Measurements from ENCODE around the gene FDXR. TPM values are rescaled to one million over a fixed set of nuclear protein-coding genes. Genes with fewer than 3 reads are reported as not detected.

Gene FDXR
- total RNA-seq, 1 experiment from 2014 or later: 18.2 TPM

GRCh38 chr17:74863420-74864296 is 9.1 kb downstream of the FDXR start:
- TF ChIP-seq, protein P1, sequence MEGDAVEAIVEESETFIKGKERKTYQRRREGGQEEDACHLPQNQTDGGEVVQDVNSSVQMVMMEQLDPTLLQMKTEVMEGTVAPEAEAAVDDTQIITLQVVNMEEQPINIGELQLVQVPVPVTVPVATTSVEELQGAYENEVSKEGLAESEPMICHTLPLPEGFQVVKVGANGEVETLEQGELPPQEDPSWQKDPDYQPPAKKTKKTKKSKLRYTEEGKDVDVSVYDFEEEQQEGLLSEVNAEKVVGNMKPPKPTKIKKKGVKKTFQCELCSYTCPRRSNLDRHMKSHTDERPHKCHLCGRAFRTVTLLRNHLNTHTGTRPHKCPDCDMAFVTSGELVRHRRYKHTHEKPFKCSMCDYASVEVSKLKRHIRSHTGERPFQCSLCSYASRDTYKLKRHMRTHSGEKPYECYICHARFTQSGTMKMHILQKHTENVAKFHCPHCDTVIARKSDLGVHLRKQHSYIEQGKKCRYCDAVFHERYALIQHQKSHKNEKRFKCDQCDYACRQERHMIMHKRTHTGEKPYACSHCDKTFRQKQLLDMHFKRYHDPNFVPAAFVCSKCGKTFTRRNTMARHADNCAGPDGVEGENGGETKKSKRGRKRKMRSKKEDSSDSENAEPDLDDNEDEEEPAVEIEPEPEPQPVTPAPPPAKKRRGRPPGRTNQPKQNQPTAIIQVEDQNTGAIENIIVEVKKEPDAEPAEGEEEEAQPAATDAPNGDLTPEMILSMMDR (conservative IDR thresholded peaks at IDR 0.05): no peak
- no peak for TF ChIP-seq EZH2 (IDR thresholded peaks at IDR 0.05; ENCODE audit: low read depth)
- H2AFZ ChIP-seq: no peak overlapping the region
- H3K79me2 ChIP-seq (ENCODE audit: low read depth): no peaks in the 10 kb centered on the region
- no peaks in the 10 kb centered on the region for H3K36me3 ChIP-seq (ENCODE audit: low read depth)
- intact Hi-C loops (cut with micrococcal nuclease; ENCODE audit: unreplicated experiment): loop anchor here (2.0 kb wide), 1 partner anchor 119 kb away; no protein-coding TSS in a partner anchor
- no peaks in the 10 kb centered on the region for H4K20me1 ChIP-seq (ENCODE audit: insufficient read depth)
- no peak overlapping the region for H3K4me2 ChIP-seq
- H3F3A ChIP-seq (ENCODE audit: insufficient read depth, low read depth): peaks cover 2% of the 10 kb centered on the region; the same call in 1 of the 2 replicates
- H3K4me3 ChIP-seq: no peak overlapping the region
- POLR2A ChIA-PET (ENCODE audit: unreplicated experiment): no interaction called here
- H3K4me1 ChIP-seq (replicated peaks; ENCODE audit: insufficient read depth): no peaks in the 10 kb centered on the region
- H3K9me2 ChIP-seq (ENCODE audit: insufficient read depth): no peaks in the 10 kb centered on the region
- H3K27ac ChIP-seq: no peak overlapping the region
- no TSS peak for BruUV-seq (replicated peaks)
- CTCF ChIA-PET: interaction anchor here (0.5 to 0.6 kb wide), 2 partner anchors 88 to 97 kb away, joined by 3 to 6 read pairs; no protein-coding TSS in a partner anchor
- no peak for DNase-seq
- peaks cover 14% of the 10 kb centered on the region; the same call in 1 of the 2 replicates for H3K27me3 ChIP-seq (ENCODE audit: insufficient read depth, low read depth)
- H3K9me3 ChIP-seq (ENCODE audit: insufficient read depth, low read depth): no peaks in the 10 kb centered on the region

GRCh38 chr17:74862919-74863318 is 9.9 kb downstream of the FDXR start:
- CTCF ChIA-PET: interaction anchor here (0.5 to 1.9 kb wide), 6 partner anchors 9 to 205 kb away, joined by 3 to 14 read pairs (median 4); no protein-coding TSS in a partner anchor
- peaks cover 17% of the 10 kb centered on the region; the same call in 1 of the 2 replicates for H3K27me3 ChIP-seq (ENCODE audit: insufficient read depth, low read depth)

More at GRCh38 chr17:74862919-74863318, 9.9 kb downstream of the FDXR start:
- no peaks in the 10 kb centered on the region for H4K20me1 ChIP-seq (ENCODE audit: insufficient read depth)
- no peak overlapping the region for H2AFZ ChIP-seq
- intact Hi-C loops (cut with micrococcal nuclease; ENCODE audit: unreplicated experiment): no loop called here
- H3K36me3 ChIP-seq (ENCODE audit: low read depth): no peaks in the 10 kb centered on the region
- H3K4me3 ChIP-seq: no peak overlapping the region
- H3K9me3 ChIP-seq (ENCODE audit: insufficient read depth, low read depth): no peaks in the 10 kb centered on the region
- H3K9me2 ChIP-seq (ENCODE audit: insufficient read depth): no peaks in the 10 kb centered on the region
- no peak overlapping the region for H3K27ac ChIP-seq
- DNase-seq: no peak
- no peak overlapping the region for H3K4me2 ChIP-seq
- H3F3A ChIP-seq (ENCODE audit: insufficient read depth, low read depth): peaks cover 2% of the 10 kb centered on the region; the same call in 1 of the 2 replicates
- no TSS peak for BruUV-seq (replicated peaks)
- H3K79me2 ChIP-seq (ENCODE audit: low read depth): no peaks in the 10 kb centered on the region
- POLR2A ChIA-PET (ENCODE audit: unreplicated experiment): no interaction called here
- no peak for TF ChIP-seq EZH2 (IDR thresholded peaks at IDR 0.05; ENCODE audit: low read depth)
- TF ChIP-seq, protein P1 (conservative IDR thresholded peaks at IDR 0.05): no peak
- H3K4me1 ChIP-seq (replicated peaks; ENCODE audit: insufficient read depth): no peaks in the 10 kb centered on the region

Data from PC-9 (cell line).